GM19193 (cell line): ENCODE measurements around the gene ITGA5.

ENCODE experiments used
- POLR2A ChIP-seq: IDR thresholded peaks from 4 replicates; pipeline ENCODE4 v1.6.1; 2011; ENCODE audit not compliant: insufficient read depth, insufficient read length; ENCODE audit errors: extremely low read depth

ITGA5 gene

GRCh38 chr12:54417712-54418440 lies 1.2 kb downstream of the ITGA5 start:
- TF ChIP-seq POLR2A = no peak

GRCh38 chr12:54416687-54417603 lies 2.1 kb downstream of the ITGA5 start:
- TF ChIP-seq POLR2A = no peak

- no peak for TF ChIP-seq POLR2A
These were observed 3.7 kb downstream of the ITGA5 start for GRCh38 chr12:54415221-54415929.

GRCh38 chr12:54413284-54414190 lies 5.5 kb downstream of the ITGA5 start:
- TF ChIP-seq POLR2A = no peak

- TF ChIP-seq POLR2A = no peak
These were observed 6.3 kb downstream of the ITGA5 start for GRCh38 chr12:54412786-54413185.

GRCh38 chr12:54412348-54412747 lies 6.7 kb downstream of the ITGA5 start:
- no peak for TF ChIP-seq POLR2A

- no peak for TF ChIP-seq POLR2A
These were observed 7.5 kb downstream of the ITGA5 start for GRCh38 chr12:54411391-54412241.

- no peak for TF ChIP-seq POLR2A
These were observed 9.8 kb downstream of the ITGA5 start for GRCh38 chr12:54409267-54409666.

GRCh38 chr12:54407183-54407905 lies 11.7 kb downstream of the ITGA5 start:
- no peak for TF ChIP-seq POLR2A

GRCh38 chr12:54405573-54405972 lies 13.5 kb downstream of the ITGA5 start:
- TF ChIP-seq POLR2A = no peak

GRCh38 chr12:54405106-54405505 lies 14.0 kb downstream of the ITGA5 start:
- TF ChIP-seq POLR2A = no peak

- no peak for TF ChIP-seq POLR2A
These were observed 14.7 kb downstream of the ITGA5 start for GRCh38 chr12:54404061-54405004.
